Activated CD8-positive, alpha-beta T cell treated with anti-CD3 and anti-CD28 coated beads, Interleukin-2, amount 10 ng/mL, durations not matched to agents 7 days and 5 days (primary cell): ENCODE data around the gene THPO. TPM values are rescaled to one million over a fixed set of nuclear protein-coding genes. Genes with fewer than 3 reads are reported as not detected.
A peak's percentile ranks its signal among the peaks of the same experiment; 100 is the strongest.
"Not testable (repeated sequence)": the region's sequence is repeated elsewhere in the genome, so short reads cannot be mapped to it uniquely, and the experiment has no call there.

Experiments used
- ATAC-seq: fragments of 150-1000 bp; cut with Tn5 transposase; one replicate; pipeline ENCODE4 v1.10.0; 2021; ENCODE audit warnings: moderate library complexity
- CTCF ChIA-PET: fragments of 350-600 bp; sonication (Branson Sonifier 250); formaldehyde crosslinking; loops from one replicate; lab custom pipeline; 2021; ENCODE audit warnings: antibody characterized with exemption; lab: Charles Lee
- POLR2A ChIA-PET: fragments of 350-600 bp; sonication (Branson Sonifier 250); formaldehyde crosslinking; loops from one replicate; lab custom pipeline; 2021; ENCODE audit warnings: antibody characterized with exemption; lab: Charles Lee
- DNase-seq: peaks from one replicate; pipeline ENCODE4 v3.0.0-alpha.2; 2020
- H3K27ac Mint-ChIP-seq: one replicate; pipeline ENCODE4 v1.8.0; 2021; ENCODE audit warnings: mild to moderate bottlenecking, mixed read lengths
- H3K27me3 Mint-ChIP-seq: one replicate; pipeline ENCODE4 v1.8.0; 2021; ENCODE audit warnings: low read depth, mixed read lengths
- H3K36me3 Mint-ChIP-seq: one replicate; pipeline ENCODE4 v1.8.0; 2021; ENCODE audit warnings: low read depth, mixed read lengths
- H3K4me1 Mint-ChIP-seq: one replicate; pipeline ENCODE4 v1.8.0; 2021; ENCODE audit warnings: low read depth, mixed read lengths
- H3K4me3 Mint-ChIP-seq: one replicate; pipeline ENCODE4 v1.8.0; 2021; ENCODE audit warnings: mild to moderate bottlenecking, mixed read lengths
- H3K9me3 Mint-ChIP-seq: one replicate; pipeline ENCODE4 v1.8.0; 2022; ENCODE audit warnings: mixed read lengths; ENCODE audit not compliant: insufficient read depth
- total RNA-seq, 2 experiments: library from RNA; stranded (reverse); gene quantifications; one replicate each; pipeline ENCODE4 v1.2.3, GENCODE V29; 2021

THPO gene
- total RNA-seq, 2 experiments from 2014 or later = not detected

- H3K4me3 Mint-ChIP-seq = no peak overlapping the region
- ChIA-PET POLR2A (no interaction called here), CTCF (interaction anchor here (1.1 to 1.2 kb wide), 2 partner anchors 8 to 27 kb away, joined by 3 to 4 read pairs; partner anchors contain the start of gene FAM131A)
- H3K27ac Mint-ChIP-seq = no peak overlapping the region
- DNase-seq (no peak), ATAC-seq (no peak)
- H3K9me3 Mint-ChIP-seq = no peaks in the 10 kb centered on the region
- H3K36me3 Mint-ChIP-seq = no peaks in the 10 kb centered on the region
- H3K4me1 Mint-ChIP-seq = peaks cover 11% of the 10 kb centered on the region
- H3K27me3 Mint-ChIP-seq = no peaks in the 10 kb centered on the region
Measured at GRCh38 chr3:184344579-184345316, 33.3 kb downstream of the THPO start.

GRCh38 chr3:184343200-184343876 is 34.7 kb downstream of the THPO start:
- ChIA-PET CTCF (no interaction called here), POLR2A (no interaction called here)
- Mint-ChIP-seq H3K4me1 (peaks cover 11% of the 10 kb centered on the region), H3K27me3 (no peaks in the 10 kb centered on the region), H3K27ac (no peak overlapping the region), H3K4me3 (no peak overlapping the region), H3K36me3 (no peaks in the 10 kb centered on the region), H3K9me3 (no peaks in the 10 kb centered on the region)
- ATAC-seq (no peak), DNase-seq (no peak)

- no peak overlapping the region for H3K4me3 Mint-ChIP-seq
- H3K9me3 Mint-ChIP-seq = no peaks in the 10 kb centered on the region
- CTCF ChIA-PET = no interaction called here
- H3K27ac Mint-ChIP-seq = no peak overlapping the region
- no peak for DNase-seq
- ATAC-seq = no peak
- peaks cover 12% of the 10 kb centered on the region for H3K4me1 Mint-ChIP-seq
- no peaks in the 10 kb centered on the region for H3K27me3 Mint-ChIP-seq
- no peaks in the 10 kb centered on the region for H3K36me3 Mint-ChIP-seq
- POLR2A ChIA-PET = no interaction called here
Measured at GRCh38 chr3:184341925-184342324, 36.1 kb downstream of the THPO start.

- CTCF ChIA-PET = interaction anchor here (1.4 kb wide), 1 partner anchor 14 kb away, joined by 6 read pairs; no protein-coding TSS in a partner anchor
- H3K9me3 Mint-ChIP-seq, POLR2A ChIA-PET, DNase-seq, H3K27ac Mint-ChIP-seq, H3K4me3 Mint-ChIP-seq, ATAC-seq, H3K36me3 Mint-ChIP-seq, H3K27me3 Mint-ChIP-seq: not testable (repeated sequence)
- peaks cover 26% of the 10 kb centered on the region for H3K4me1 Mint-ChIP-seq
Measured at GRCh38 chr3:184339451-184340135, 38.4 kb downstream of the THPO start.

GRCh38 chr3:184339001-184339400 is 39.0 kb downstream of the THPO start:
- ChIA-PET POLR2A (no interaction called here), CTCF (interaction anchor here (1.0 kb wide), 1 partner anchor 15 kb away, joined by 3 read pairs; no protein-coding TSS in a partner anchor)
- DNase-seq (no peak), ATAC-seq (no peak)
- H3K27me3 Mint-ChIP-seq = no peaks in the 10 kb centered on the region
- no peak overlapping the region for H3K27ac Mint-ChIP-seq
- H3K36me3 Mint-ChIP-seq = peaks cover 11% of the 10 kb centered on the region
- no peak overlapping the region for H3K4me3 Mint-ChIP-seq
- peaks cover 32% of the 10 kb centered on the region for H3K4me1 Mint-ChIP-seq
- H3K9me3 Mint-ChIP-seq = no peaks in the 10 kb centered on the region

GRCh38 chr3:184338511-184338945 is 39.5 kb downstream of the THPO start:
- Mint-ChIP-seq H3K36me3 (peaks cover 16% of the 10 kb centered on the region), H3K9me3 (no peaks in the 10 kb centered on the region), H3K4me3 (no peak overlapping the region), H3K27me3 (no peaks in the 10 kb centered on the region), H3K27ac (no peak overlapping the region), H3K4me1 (peaks cover 37% of the 10 kb centered on the region)
- ATAC-seq (no peak), DNase-seq (no peak)
- ChIA-PET CTCF (interaction anchor here (1.0 kb wide), 1 partner anchor 15 kb away, joined by 3 read pairs; no protein-coding TSS in a partner anchor), POLR2A (interaction anchor here (1.1 kb wide), 1 partner anchor 13 kb away, joined by 3 read pairs; no protein-coding TSS in a partner anchor)

GRCh38 chr3:184337981-184338380 is 40.0 kb downstream of the THPO start:
- DNase-seq = no peak
- Mint-ChIP-seq H3K36me3 (peaks cover 22% of the 10 kb centered on the region), H3K4me1 (peaks cover 42% of the 10 kb centered on the region), H3K9me3 (no peaks in the 10 kb centered on the region), H3K27ac (no peak overlapping the region), H3K27me3 (no peaks in the 10 kb centered on the region), H3K4me3 (no peak overlapping the region)
- ATAC-seq = no peak
- ChIA-PET POLR2A (interaction anchor here (0.8 to 1.6 kb wide), 3 partner anchors 11 to 23 kb away, joined by 3 to 6 read pairs (median 3); no protein-coding TSS in a partner anchor), CTCF (interaction anchor here (1.0 to 1.1 kb wide), 2 partner anchors 16 to 33 kb away, joined by 3 read pairs; no protein-coding TSS in a partner anchor)

GRCh38 chr3:184337399-184337714 is 40.6 kb downstream of the THPO start, which contains the start of gene FAM131A:
FAM131A (plus strand) TSS chr3:184337600; CDS start chr3:184337631, 31 bp downstream.
- H3K4me3 Mint-ChIP-seq = peak within 1 kb of the TSS; percentile 77
- H3K4me1 Mint-ChIP-seq = peaks cover 49% of the 10 kb centered on the region
- H3K9me3 Mint-ChIP-seq = no peaks in the 10 kb centered on the region
- no peaks in the 10 kb centered on the region for H3K27me3 Mint-ChIP-seq
- DNase-seq (no peak), ATAC-seq (no peak)
- H3K27ac Mint-ChIP-seq = peak within 1 kb of the TSS; percentile 82
- ChIA-PET CTCF (interaction anchor here (1.1 to 1.5 kb wide), 3 partner anchors 8 to 34 kb away, joined by 3 to 4 read pairs (median 4); no protein-coding TSS in a partner anchor), POLR2A (interaction anchor here (0.8 to 1.6 kb wide), 2 partner anchors 10 to 22 kb away, joined by 3 to 6 read pairs; no protein-coding TSS in a partner anchor)
- H3K36me3 Mint-ChIP-seq = peaks cover 28% of the 10 kb centered on the region

- peak overlapping the region; percentile 82 for H3K27ac Mint-ChIP-seq
- ChIA-PET CTCF (interaction anchor here (1.1 to 1.5 kb wide), 3 partner anchors 9 to 35 kb away, joined by 3 to 4 read pairs (median 4); no protein-coding TSS in a partner anchor), POLR2A (interaction anchor here (0.8 to 1.6 kb wide), 2 partner anchors 10 to 21 kb away, joined by 3 to 6 read pairs; no protein-coding TSS in a partner anchor)
- H3K4me3 Mint-ChIP-seq = peak overlapping the region; percentile 77
- H3K4me1 Mint-ChIP-seq = peaks cover 52% of the 10 kb centered on the region
- ATAC-seq (no peak), DNase-seq (no peak)
- H3K27me3 Mint-ChIP-seq = no peaks in the 10 kb centered on the region
- peaks cover 33% of the 10 kb centered on the region for H3K36me3 Mint-ChIP-seq
- no peaks in the 10 kb centered on the region for H3K9me3 Mint-ChIP-seq
Measured at GRCh38 chr3:184336547-184337398, 41.2 kb downstream of the THPO start.

GRCh38 chr3:184335661-184336546 is 42.1 kb downstream of the THPO start:
- H3K4me1 Mint-ChIP-seq = peaks cover 48% of the 10 kb centered on the region
- no peaks in the 10 kb centered on the region for H3K27me3 Mint-ChIP-seq
- POLR2A ChIA-PET = no interaction called here
- H3K27ac Mint-ChIP-seq = peak overlapping the region; percentile 87
- CTCF ChIA-PET = interaction anchor here (1.2 to 1.5 kb wide), 3 partner anchors 10 to 18 kb away, joined by 4 to 6 read pairs (median 4); no protein-coding TSS in a partner anchor
- ATAC-seq (peak; percentile 71), DNase-seq (peak; percentile 86)
- H3K9me3 Mint-ChIP-seq = no peaks in the 10 kb centered on the region
- peaks cover 40% of the 10 kb centered on the region for H3K36me3 Mint-ChIP-seq
- H3K4me3 Mint-ChIP-seq = peak overlapping the region; percentile 77
